Endothelial cell of umbilical vein (primary cell): ENCODE measurements around the gene CNN1. TPM values are rescaled to one million over a fixed set of nuclear protein-coding genes. Genes with fewer than 3 reads are reported as not detected.

Experiments used
- BruUV-seq: library from RNA; stranded (reverse); fragments of 400-500 nt; replicated peaks from 2 replicates; lab custom pipeline; 2021; lab: Mats Ljungman, UMichigan
- CTCF ChIA-PET: fragments of 300-600, 350-600 bp; sonication (Branson Sonifier 250); formaldehyde crosslinking; loops from one replicate; lab custom pipeline; 2021; ENCODE audit warnings: antibody characterized with exemption, inconsistent platforms; lab: Charles Lee
- POLR2A ChIA-PET: fragments of 300-600, 350-600 bp; sonication (Branson Sonifier 250); formaldehyde crosslinking; loops from one replicate; lab custom pipeline; 2021; ENCODE audit warnings: antibody characterized with exemption, inconsistent platforms; lab: Charles Lee
- DNase-seq: peaks from one replicate; pipeline ENCODE4 v3.0.0-alpha.2; 2011; ENCODE audit warnings: low read depth, low spot score
- FAIRE-seq: peaks from 2 replicates; lab custom pipeline; 2011; peaks lifted over from hg19 to GRCh38; lab: Jason Lieb, UNC
- H2AFZ ChIP-seq: 2 replicates; pipeline ENCODE4 v1.6.0; 2012; ENCODE audit warnings: low read depth, low read length, control low read depth, inconsistent platforms
- H3K27ac ChIP-seq: 2 replicates; pipeline ENCODE4 v1.5.1; 2011; ENCODE audit warnings: low read depth, mild to moderate bottlenecking, control low read depth, low read length, moderate library complexity; ENCODE audit not compliant: insufficient read depth
- H3K27me3 ChIP-seq, 2 experiments: 2 replicates each; pipeline versions ENCODE4 v1.6.0 to v1.6.1; 2011; ENCODE audit warnings: low read length in 2 of 2, mixed read lengths in 1 of 2; ENCODE audit not compliant: control insufficient read depth in 2 of 2, insufficient read depth in 2 of 2
- H3K36me3 ChIP-seq, 2 experiments: 2 replicates in 1 of 2; 3 replicates in 1 of 2; pipeline ENCODE4 v1.5.1; 2011; ENCODE audit warnings: low read length in 2 of 2, mild to moderate bottlenecking in 1 of 2, moderate library complexity in 1 of 2; ENCODE audit not compliant: control insufficient read depth in 2 of 2, insufficient read depth in 2 of 2; ENCODE audit errors: extremely low read depth in 1 of 2
- H3K4me1 ChIP-seq: 3 replicates; pipeline ENCODE4 v1.5.1; 2011; ENCODE audit warnings: mild to moderate bottlenecking, low read length; ENCODE audit not compliant: control insufficient read depth, insufficient read depth; ENCODE audit errors: extremely low read depth
- H3K4me2 ChIP-seq: 2 replicates; pipeline ENCODE4 v1.6.1; 2011; ENCODE audit warnings: low read length, control low read depth, mixed read lengths; ENCODE audit not compliant: insufficient read depth
- H3K4me3 ChIP-seq, 3 experiments: fragments of 200-600 bp in 1 of 3; sonication (generic), shearing (Covaris generic) in 1 of 3; replicated peaks in 1 of 3; 2 replicates each; pipeline ENCODE4 v1.5.1; 2011 to 2016; ENCODE audit warnings: control low read depth in 3 of 3, low read length in 3 of 3, mild to moderate bottlenecking in 2 of 3, inconsistent platforms in 1 of 3, low read depth in 1 of 3, moderate library complexity in 1 of 3; ENCODE audit not compliant: insufficient read depth in 1 of 3
- H3K79me2 ChIP-seq: 2 replicates; pipeline ENCODE4 v1.6.0; 2012; ENCODE audit warnings: low read length, inconsistent platforms; ENCODE audit not compliant: control insufficient read depth, insufficient read depth
- H3K9ac ChIP-seq: replicated peaks from 2 replicates; pipeline ENCODE3; 2011; ENCODE audit warnings: low read length, control low read depth; ENCODE audit not compliant: insufficient read depth; ENCODE audit errors: extremely low read depth
- H3K9me1 ChIP-seq: replicated peaks from 3 replicates; pipeline ENCODE4 v1.6.0; 2011; ENCODE audit warnings: mild to moderate bottlenecking, low read length; ENCODE audit not compliant: control insufficient read depth, insufficient read depth; ENCODE audit errors: extremely low read depth
- H3K9me3 ChIP-seq: replicated peaks from 2 replicates; pipeline ENCODE4 v1.5.1; 2012; ENCODE audit warnings: low read length, inconsistent platforms; ENCODE audit not compliant: control insufficient read depth, insufficient read depth
- H4K20me1 ChIP-seq: replicated peaks from 2 replicates; pipeline ENCODE3; 2011; ENCODE audit warnings: mild to moderate bottlenecking, low read length; ENCODE audit not compliant: control insufficient read depth, insufficient read depth; ENCODE audit errors: extremely low read depth
- CTCF ChIP-seq, 2 donors: IDR thresholded peaks; 1 replicate in 1 of 2; 2 replicates in 1 of 2; pipeline ENCODE4 v1.5.1; 2011; ENCODE audit warnings: low read length in 2 of 2, mild to moderate bottlenecking in 2 of 2, moderate library complexity in 2 of 2, control low read depth in 1 of 2, inconsistent platforms in 1 of 2, low read depth in 1 of 2; ENCODE audit not compliant: insufficient read depth in 1 of 2; ENCODE audit errors: extremely low read depth in 1 of 2
- EZH2 ChIP-seq: IDR thresholded peaks from 2 replicates; pipeline ENCODE4 v1.6.1; 2012; ENCODE audit warnings: borderline replicate concordance, low read depth, mild to moderate bottlenecking, moderate library complexity, low read length, inconsistent platforms; ENCODE audit not compliant: severe bottlenecking
- FOS ChIP-seq: IDR thresholded peaks from 2 replicates; pipeline ENCODE4 v1.6.1; 2011; ENCODE audit warnings: mild to moderate bottlenecking, low read length, moderate library complexity, borderline replicate concordance; ENCODE audit not compliant: insufficient read depth
- GATA2 ChIP-seq: IDR thresholded peaks from 2 replicates; pipeline ENCODE4 v1.7.0; 2011; ENCODE audit warnings: low read depth, mild to moderate bottlenecking, moderate library complexity, mixed read lengths, low read length; ENCODE audit not compliant: insufficient read length, insufficient read depth
- JUN ChIP-seq: IDR thresholded peaks from 2 replicates; pipeline ENCODE4 v1.6.1; 2011; ENCODE audit warnings: borderline replicate concordance, low read depth; ENCODE audit not compliant: insufficient read length, insufficient read depth
- MAX ChIP-seq: IDR thresholded peaks from 2 replicates; pipeline ENCODE4 v1.6.1; 2011; ENCODE audit not compliant: insufficient read depth, insufficient read length
- MYC ChIP-seq: IDR thresholded peaks from one replicate; pipeline ENCODE4 v1.6.1; 2011; ENCODE audit warnings: mild to moderate bottlenecking, low read depth, low read length
- POLR2A ChIP-seq: IDR thresholded peaks from 2 replicates; pipeline ENCODE4 v1.6.1; 2012; ENCODE audit warnings: low read depth, mild to moderate bottlenecking, control low read depth, low read length
- POLR2AphosphoS5 ChIP-seq: IDR thresholded peaks from 2 replicates; pipeline ENCODE4 v1.6.1; 2012; ENCODE audit warnings: low read depth, mild to moderate bottlenecking, control low read depth, low read length, moderate library complexity; ENCODE audit not compliant: insufficient read depth
- dilution Hi-C: fragments of 300-500 bp; cut with MboI; formaldehyde crosslinking; loops from one replicate; pipeline ENCODE4 v1.15.0; 2019; ENCODE audit warnings: low sequenced_read_pairs; ENCODE audit not compliant: extremely low pct_ligation_motif_present
- intact Hi-C: fragments of 100-400 bp; cut with micrococcal nuclease; formaldehyde crosslinking; loops from one replicate; pipeline ENCODE4 v1.10.0; 2022
- polyA plus RNA-seq, 4 experiments: library from polyadenylated mRNA; depleted of rRNA in 3 of 4; stranded (reverse) in 3 of 4; unstranded in 1 of 4; fragments of >200 nt; gene quantifications; 2 replicates each; pipeline versions ENCODE4 v1.2.1 to v1.2.3, GENCODE V29; 2011 to 2012; ENCODE audit warnings: missing spikeins in 1 of 4
- total RNA-seq: library from RNA; stranded (reverse); gene quantifications from 2 replicates; pipeline ENCODE4 v1.2.3, GENCODE V29; 2021

CNN1 gene
- total and polyA plus RNA-seq, 2 donors (not counting 3 experiments of a cell fraction or from before 2014, with no cell fraction given): 0.76 TPM; not detected in 1

GRCh38 chr19:11576227-11576626, 37.6 kb downstream of the CNN1 start:
- no peak for FAIRE-seq
- intact Hi-C loops: no loop called here
- Histone ChIP-seq H2AFZ (no peak overlapping the region), H3K27me3 (peaks cover 3 to 7% of the 10 kb centered on the region in 2 experiments), H3K36me3 (no peaks in the 10 kb centered on the region), H3K9ac (no peak overlapping the region), H3K4me2 (no peak overlapping the region), H3K9me3 (no peaks in the 10 kb centered on the region), H3K4me3 (no peak overlapping the region), H4K20me1 (no peaks in the 10 kb centered on the region), H3K4me1 (no peaks in the 10 kb centered on the region), H3K9me1 (no peaks in the 10 kb centered on the region), H3K79me2 (no peaks in the 10 kb centered on the region), H3K27ac (no peak overlapping the region)
- dilution Hi-C loops: no loop called here
- ChIA-PET CTCF (no interaction called here), POLR2A (no interaction called here)
- TF ChIP-seq JUN: no peak
- TF ChIP-seq FOS: no peak
- TF ChIP-seq MYC: no peak
- no peak for TF ChIP-seq GATA2
- no peak for TF ChIP-seq POLR2AphosphoS5
- TF ChIP-seq EZH2: no peak
- TF ChIP-seq MAX: no peak
- TF ChIP-seq CTCF (IDR thresholded peaks at IDR 0.05; ENCODE audit: extremely low read depth in 1 of 2, insufficient read depth in 1 of 2, low read depth in 1 of 2, low read length in 2 of 2): no peak
- no peak for TF ChIP-seq POLR2A
- no peak for DNase-seq
- no TSS peak for BruUV-seq
